Measurements from ENCODE around the gene STK32B.

The STK32B gene

GRCh38 chr4:5460106-5460801 lies 409.0 kb downstream of the STK32B start:
- Histone ChIP-seq H3K27ac (no peak overlapping the region), H3K9me3 (no peaks in the 10 kb centered on the region), H3K36me3 (no peaks in the 10 kb centered on the region), H3K4me3 (no peak overlapping the region), H3K4me1 (no peaks in the 10 kb centered on the region), H3K27me3 (no peaks in the 10 kb centered on the region)
- DNase-seq: peak in 1 of 2 donors; percentile 47
- TF ChIP-seq CTCF (IDR thresholded peaks at IDR 0.05): no peak
- intact Hi-C loops (cut with DNase I; ENCODE audit: low total_unique reads): no loop called here

GRCh38 chr4:5461477-5461876 lies 410.2 kb downstream of the STK32B start:
- H3K4me3 ChIP-seq: no peak overlapping the region
- H3K27me3 ChIP-seq: no peaks in the 10 kb centered on the region
- no peak for TF ChIP-seq CTCF (IDR thresholded peaks at IDR 0.05)
- H3K9me3 ChIP-seq: no peaks in the 10 kb centered on the region
- H3K36me3 ChIP-seq: no peaks in the 10 kb centered on the region
- intact Hi-C loops (cut with DNase I; ENCODE audit: low total_unique reads): no loop called here
- peak in 1 of 2 donors; percentile 55 for DNase-seq
- no peaks in the 10 kb centered on the region for H3K4me1 ChIP-seq
- no peak overlapping the region for H3K27ac ChIP-seq

- Histone ChIP-seq H3K27me3 (no peaks in the 10 kb centered on the region), H3K36me3 (no peaks in the 10 kb centered on the region), H3K4me3 (no peak overlapping the region), H3K4me1 (no peaks in the 10 kb centered on the region), H3K27ac (no peak overlapping the region), H3K9me3 (no peaks in the 10 kb centered on the region)
- TF ChIP-seq CTCF (IDR thresholded peaks at IDR 0.05): no peak
- peak in 1 of 2 donors; percentile 27 for DNase-seq
- intact Hi-C loops (cut with DNase I; ENCODE audit: low total_unique reads): no loop called here
Measured at GRCh38 chr4:5462254-5462835, 411.1 kb downstream of the STK32B start.

- Histone ChIP-seq H3K27me3 (no peaks in the 10 kb centered on the region), H3K4me1 (no peaks in the 10 kb centered on the region), H3K9me3 (no peaks in the 10 kb centered on the region), H3K27ac (no peak overlapping the region), H3K4me3 (no peak overlapping the region), H3K36me3 (no peaks in the 10 kb centered on the region)
- intact Hi-C loops (cut with DNase I; ENCODE audit: low total_unique reads): no loop called here
- no peak for TF ChIP-seq CTCF (IDR thresholded peaks at IDR 0.05)
- DNase-seq: peak in 1 of 2 donors; percentile 34
Measured at GRCh38 chr4:5462896-5463295, 411.6 kb downstream of the STK32B start.

- Histone ChIP-seq H3K4me3 (no peak overlapping the region), H3K9me3 (no peaks in the 10 kb centered on the region), H3K36me3 (no peaks in the 10 kb centered on the region), H3K4me1 (no peaks in the 10 kb centered on the region), H3K27ac (no peak overlapping the region), H3K27me3 (no peaks in the 10 kb centered on the region)
- DNase-seq: peak in 1 of 2 donors; percentile 10
- no peak for TF ChIP-seq CTCF (IDR thresholded peaks at IDR 0.05)
- intact Hi-C loops (cut with DNase I; ENCODE audit: low total_unique reads): no loop called here
Measured at GRCh38 chr4:5463361-5463760, 412.1 kb downstream of the STK32B start.
